Uterus (tissue), 4 donors: ENCODE data around the gene TGDS. TPM values are rescaled to one million over a fixed set of nuclear protein-coding genes. Genes with fewer than 3 reads are reported as not detected.

ENCODE experiments used
- DNase-seq, 2 donors: peaks; one replicate each; pipeline ENCODE4 v3.0.0-alpha.2; 2019 to 2020
- H3K27ac ChIP-seq, 2 donors: fragments of 200-600 bp; sonication (generic); 1 replicate in 1 of 2; 2 replicates in 1 of 2; pipeline ENCODE4 v1.5.1; 2016 to 2018
- H3K27me3 ChIP-seq, 2 donors: fragments of 200-600 bp; sonication (generic); one replicate each; pipeline ENCODE4 v1.5.1; 2018 to 2019; ENCODE audit warnings: control low read depth in 1 of 2
- H3K36me3 ChIP-seq, 2 donors: fragments of 200-600 bp; sonication (generic); one replicate each; pipeline ENCODE4 v1.5.1; 2019; ENCODE audit warnings: control low read depth in 1 of 2
- H3K4me1 ChIP-seq, 2 donors: fragments of 200-600 bp; sonication (generic); one replicate each; pipeline ENCODE4 v1.5.1; 2018 to 2019; ENCODE audit warnings: control low read depth in 1 of 2
- H3K4me3 ChIP-seq, 2 donors: fragments of 200-600 bp; sonication (generic); 1 replicate in 1 of 2; 2 replicates in 1 of 2; pipeline ENCODE4 v1.5.1; 2018 to 2019; ENCODE audit warnings: mild to moderate bottlenecking in 1 of 2
- H3K9me3 ChIP-seq, 2 donors: fragments of 200-600 bp; sonication (generic); one replicate each; pipeline ENCODE4 v1.5.1; 2019; ENCODE audit warnings: control low read depth in 1 of 2
- POLR2A ChIP-seq, 2 donors: fragments of 450-650 bp; IDR thresholded peaks; one replicate each; pipeline ENCODE4 v1.6.1; 2016; ENCODE audit warnings: antibody characterized with exemption in 2 of 2, mild to moderate bottlenecking in 1 of 2, moderate library complexity in 1 of 2
- intact Hi-C: fragments of 100-400 bp; cut with DNase I; formaldehyde crosslinking; loops from one replicate; pipeline ENCODE4 v1.15.1; 2023; ENCODE audit warnings: low total_unique reads
- total RNA-seq, 4 donors: library from RNA; depleted of rRNA in 3 of 4; stranded (reverse); fragments of >200 nt in 3 of 4; gene quantifications; one replicate each; pipeline versions ENCODE4 v1.1.0 to v1.2.4, GENCODE V29; 2014 to 2023
- TF ChIP-seq, protein P1 (sequence below), 4 experiments: fragments of 200-600 bp in 2 of 4; fragments of 450-650 bp in 2 of 4; sonication (generic) in 2 of 4; IDR thresholded peaks; one replicate each; pipeline ENCODE4 v1.5.1; 2016 to 2019; ENCODE audit warnings: antibody characterized with exemption in 4 of 4, mild to moderate bottlenecking in 2 of 4, moderate library complexity in 1 of 4
- donor health status: DM: yes; HTN: yes; CAD: no.

The TGDS gene
- total RNA-seq, 4 donors from 2014 or later: 10.2 to 29.7 (median 14.7) TPM

DNA sequence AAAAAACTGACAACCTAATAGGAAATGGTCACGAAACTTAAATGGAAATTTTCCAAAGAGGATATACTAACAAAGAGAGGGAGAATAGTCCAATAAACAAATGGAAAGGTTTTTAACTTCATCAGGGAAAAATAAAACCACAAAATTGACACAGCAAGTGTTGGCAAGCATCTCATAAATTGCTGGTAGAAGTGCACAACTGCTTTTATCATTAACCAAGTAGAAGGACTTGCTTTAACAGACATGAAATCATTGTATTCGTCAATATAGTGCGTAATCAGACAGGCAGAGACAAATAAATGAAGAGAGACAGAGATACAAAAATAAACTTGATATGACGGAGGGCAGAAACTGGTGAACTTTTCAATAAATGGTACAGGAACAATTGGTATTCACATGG lies 7.4 kb downstream of the TGDS start:
- intact Hi-C loops: no loop called here
- Histone ChIP-seq H3K27ac (no peak overlapping the region), H3K36me3 (no peaks in the 10 kb centered on the region), H3K4me3 (no peak overlapping the region), H3K9me3 (no peaks in the 10 kb centered on the region), H3K4me1 (no peaks in the 10 kb centered on the region), H3K27me3 (no peaks in the 10 kb centered on the region)
- no peak for DNase-seq
- TF ChIP-seq, protein P1, sequence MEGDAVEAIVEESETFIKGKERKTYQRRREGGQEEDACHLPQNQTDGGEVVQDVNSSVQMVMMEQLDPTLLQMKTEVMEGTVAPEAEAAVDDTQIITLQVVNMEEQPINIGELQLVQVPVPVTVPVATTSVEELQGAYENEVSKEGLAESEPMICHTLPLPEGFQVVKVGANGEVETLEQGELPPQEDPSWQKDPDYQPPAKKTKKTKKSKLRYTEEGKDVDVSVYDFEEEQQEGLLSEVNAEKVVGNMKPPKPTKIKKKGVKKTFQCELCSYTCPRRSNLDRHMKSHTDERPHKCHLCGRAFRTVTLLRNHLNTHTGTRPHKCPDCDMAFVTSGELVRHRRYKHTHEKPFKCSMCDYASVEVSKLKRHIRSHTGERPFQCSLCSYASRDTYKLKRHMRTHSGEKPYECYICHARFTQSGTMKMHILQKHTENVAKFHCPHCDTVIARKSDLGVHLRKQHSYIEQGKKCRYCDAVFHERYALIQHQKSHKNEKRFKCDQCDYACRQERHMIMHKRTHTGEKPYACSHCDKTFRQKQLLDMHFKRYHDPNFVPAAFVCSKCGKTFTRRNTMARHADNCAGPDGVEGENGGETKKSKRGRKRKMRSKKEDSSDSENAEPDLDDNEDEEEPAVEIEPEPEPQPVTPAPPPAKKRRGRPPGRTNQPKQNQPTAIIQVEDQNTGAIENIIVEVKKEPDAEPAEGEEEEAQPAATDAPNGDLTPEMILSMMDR (IDR thresholded peaks at IDR 0.05): no peak
- no peak for TF ChIP-seq POLR2A (IDR thresholded peaks at IDR 0.05)

DNA sequence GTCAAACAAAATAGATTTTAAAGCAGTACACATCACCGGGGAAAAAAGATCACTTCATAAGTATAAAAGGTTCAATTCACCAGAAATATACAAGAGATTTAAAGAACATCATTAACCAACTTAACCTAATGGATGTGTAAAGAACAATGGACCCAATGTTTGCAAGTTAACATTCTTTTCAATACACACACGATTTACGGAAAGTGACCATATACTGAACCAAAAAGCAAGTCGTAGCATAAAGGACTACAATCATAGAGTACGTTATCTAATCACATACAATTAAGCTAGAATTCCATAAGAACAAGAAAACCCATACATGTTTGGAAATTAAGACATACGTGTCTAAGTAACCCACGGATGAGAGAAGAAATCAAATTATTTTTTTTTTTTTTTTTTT lies 9.6 kb downstream of the TGDS start:
- Histone ChIP-seq H3K4me1 (no peaks in the 10 kb centered on the region), H3K36me3 (no peaks in the 10 kb centered on the region), H3K9me3 (no peaks in the 10 kb centered on the region), H3K27ac (no peak overlapping the region), H3K4me3 (no peak overlapping the region), H3K27me3 (no peaks in the 10 kb centered on the region)
- TF ChIP-seq POLR2A (IDR thresholded peaks at IDR 0.05): no peak
- TF ChIP-seq, protein P1 (IDR thresholded peaks at IDR 0.05): no peak
- DNase-seq: no peak
- intact Hi-C loops: no loop called here

DNA sequence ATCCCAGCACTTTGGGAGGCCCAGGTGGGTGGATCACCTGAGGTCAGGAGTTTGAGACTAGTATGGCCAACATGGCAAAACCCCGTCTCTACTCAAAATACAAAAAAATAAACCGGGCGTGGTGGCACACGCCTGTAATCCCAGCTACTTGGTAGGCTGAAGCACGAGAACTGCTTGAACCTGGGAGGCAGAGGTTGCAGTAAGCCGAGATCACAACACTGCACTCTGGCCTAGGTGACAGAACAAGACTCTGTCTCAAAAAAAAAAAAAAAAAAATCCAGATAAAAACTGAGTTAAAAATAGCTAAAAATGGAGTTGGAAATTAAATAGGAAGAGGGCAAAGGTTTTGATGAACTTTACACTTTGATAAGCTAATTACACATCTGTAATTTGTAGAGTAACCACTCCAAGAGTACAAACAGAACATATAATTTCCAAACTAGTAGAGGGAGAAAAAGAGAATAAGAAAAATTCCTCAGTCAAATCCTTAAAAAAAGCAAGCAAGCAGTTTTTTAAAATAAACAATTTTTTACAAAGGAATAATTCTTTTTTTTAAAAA lies 10.3 kb downstream of the TGDS start:
- intact Hi-C loops: no loop called here
- no peak for TF ChIP-seq POLR2A (IDR thresholded peaks at IDR 0.05)
- TF ChIP-seq, protein P1 (IDR thresholded peaks at IDR 0.05): no peak
- Histone ChIP-seq H3K4me3 (no peak overlapping the region), H3K27me3 (no peaks in the 10 kb centered on the region), H3K9me3 (no peaks in the 10 kb centered on the region), H3K27ac (no peak overlapping the region), H3K36me3 (no peaks in the 10 kb centered on the region), H3K4me1 (no peaks in the 10 kb centered on the region)
- DNase-seq: no peak

DNA sequence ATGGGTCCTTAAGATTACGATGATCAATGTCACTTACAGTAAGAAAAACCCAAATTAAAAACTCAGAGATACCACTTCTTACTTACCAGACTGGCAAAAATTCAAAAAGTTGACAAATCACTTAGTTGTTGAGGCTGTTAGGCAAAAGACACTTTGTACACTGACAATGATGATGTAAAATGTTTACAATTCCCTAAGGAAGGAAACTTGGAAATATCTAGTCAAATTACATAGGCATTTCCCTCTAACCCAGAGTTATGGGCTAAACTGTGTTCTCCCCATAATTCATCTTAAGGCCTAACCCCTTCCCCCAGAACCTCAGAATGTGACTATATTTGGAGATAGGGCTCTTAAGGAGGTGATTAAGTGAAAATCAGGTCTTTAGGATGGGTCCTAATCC lies 12.0 kb downstream of the TGDS start:
- DNase-seq: no peak

DNA sequence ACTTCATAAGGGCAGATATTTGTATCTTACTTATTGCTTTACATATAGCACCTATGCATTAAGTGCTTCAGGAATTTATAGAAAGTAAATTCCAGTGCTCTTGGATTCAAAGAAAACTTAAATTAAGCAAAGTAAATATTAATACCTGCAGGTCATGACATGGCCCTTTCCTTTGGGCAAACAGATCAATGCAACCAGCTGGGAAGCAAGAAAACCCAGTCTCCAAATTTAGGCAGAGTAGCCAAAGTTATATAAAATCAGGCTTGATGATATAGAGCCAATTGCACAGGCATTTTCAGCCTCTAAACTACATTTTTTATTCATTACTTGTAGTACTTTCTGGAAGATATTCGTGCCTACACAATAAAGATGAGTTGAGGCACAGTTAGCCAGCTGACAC lies 16.9 kb downstream of the TGDS start:
- Histone ChIP-seq H3K27me3 (no peaks in the 10 kb centered on the region), H3K9me3 (no peaks in the 10 kb centered on the region), H3K4me1 (no peaks in the 10 kb centered on the region), H3K27ac (no peak overlapping the region), H3K4me3 (no peak overlapping the region), H3K36me3 (no peaks in the 10 kb centered on the region)
- no peak for DNase-seq
- TF ChIP-seq, protein P1 (IDR thresholded peaks at IDR 0.05): no peak
- TF ChIP-seq POLR2A (IDR thresholded peaks at IDR 0.05): no peak
- intact Hi-C loops: no loop called here

More for the DNA sequence above, 12.0 kb downstream of the TGDS start:
- intact Hi-C loops: no loop called here
- Histone ChIP-seq H3K9me3 (no peaks in the 10 kb centered on the region), H3K27ac (no peak overlapping the region), H3K27me3 (no peaks in the 10 kb centered on the region), H3K36me3 (no peaks in the 10 kb centered on the region), H3K4me3 (no peak overlapping the region), H3K4me1 (no peaks in the 10 kb centered on the region)
- TF ChIP-seq, protein P1 (IDR thresholded peaks at IDR 0.05): no peak
- TF ChIP-seq POLR2A (IDR thresholded peaks at IDR 0.05): no peak
